ENCODE measurements around the gene CEBPG.

Gene CEBPG

DNA sequence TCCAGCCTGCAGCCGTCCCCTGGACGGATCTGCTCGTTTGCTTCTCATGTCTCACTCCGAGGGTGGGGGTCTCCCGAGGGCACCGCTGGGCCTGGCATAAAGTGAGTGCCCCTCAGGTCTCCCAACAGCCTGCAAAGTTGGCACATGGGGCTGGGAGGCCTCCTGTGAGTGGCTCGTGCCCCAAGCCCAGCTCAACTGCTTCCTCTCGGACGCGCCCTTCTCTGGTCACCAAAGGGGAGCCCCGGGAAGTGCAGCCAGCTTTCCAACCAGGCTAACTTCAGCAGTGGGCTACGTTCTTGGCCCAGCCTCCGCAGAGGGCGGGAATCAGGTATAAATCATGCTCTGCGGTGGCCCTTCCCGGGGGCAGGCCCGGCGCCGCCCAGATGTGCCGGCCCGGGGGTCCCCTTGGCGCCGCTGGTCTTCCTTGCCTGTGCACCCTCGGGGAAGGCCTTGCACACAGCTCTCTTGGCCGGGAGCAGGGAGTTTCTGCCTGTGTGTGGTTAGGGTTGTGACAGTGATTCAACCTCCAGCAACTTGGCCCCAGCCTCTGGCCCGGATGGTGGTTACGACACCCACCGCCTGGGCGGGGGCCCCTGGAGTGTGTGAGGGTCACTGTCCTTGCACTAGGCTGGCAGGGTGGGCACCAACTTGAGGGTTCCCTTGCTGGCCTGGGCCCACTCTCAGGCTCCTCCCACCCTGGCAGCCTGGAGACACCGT, 20.7 kb downstream of the CEBPG start:
- Histone ChIP-seq H3K9ac (no peak overlapping the region), H2AFZ (ENCODE audit: low read depth) (no peak overlapping the region), H3K36me3 (ENCODE audit: insufficient read depth) (no peaks in the 10 kb centered on the region), H4K20me1 (ENCODE audit: insufficient read depth) (no peaks in the 10 kb centered on the region), H3K4me3 (IDR thresholded peaks at IDR 0.05; ENCODE audit: insufficient read depth, low read depth, low read length) (no peak overlapping the region), H3K27me3 (ENCODE audit: insufficient read depth, low read depth) (no peaks in the 10 kb centered on the region), H3K27ac (no peak overlapping the region), H3K4me2 (no peak overlapping the region), H3K79me2 (ENCODE audit: insufficient read depth, low read depth) (no peaks in the 10 kb centered on the region), H3K4me1 (ENCODE audit: low read depth, poor library complexity, severe bottlenecking) (no peaks in the 10 kb centered on the region)
- TF ChIP-seq, protein P1, sequence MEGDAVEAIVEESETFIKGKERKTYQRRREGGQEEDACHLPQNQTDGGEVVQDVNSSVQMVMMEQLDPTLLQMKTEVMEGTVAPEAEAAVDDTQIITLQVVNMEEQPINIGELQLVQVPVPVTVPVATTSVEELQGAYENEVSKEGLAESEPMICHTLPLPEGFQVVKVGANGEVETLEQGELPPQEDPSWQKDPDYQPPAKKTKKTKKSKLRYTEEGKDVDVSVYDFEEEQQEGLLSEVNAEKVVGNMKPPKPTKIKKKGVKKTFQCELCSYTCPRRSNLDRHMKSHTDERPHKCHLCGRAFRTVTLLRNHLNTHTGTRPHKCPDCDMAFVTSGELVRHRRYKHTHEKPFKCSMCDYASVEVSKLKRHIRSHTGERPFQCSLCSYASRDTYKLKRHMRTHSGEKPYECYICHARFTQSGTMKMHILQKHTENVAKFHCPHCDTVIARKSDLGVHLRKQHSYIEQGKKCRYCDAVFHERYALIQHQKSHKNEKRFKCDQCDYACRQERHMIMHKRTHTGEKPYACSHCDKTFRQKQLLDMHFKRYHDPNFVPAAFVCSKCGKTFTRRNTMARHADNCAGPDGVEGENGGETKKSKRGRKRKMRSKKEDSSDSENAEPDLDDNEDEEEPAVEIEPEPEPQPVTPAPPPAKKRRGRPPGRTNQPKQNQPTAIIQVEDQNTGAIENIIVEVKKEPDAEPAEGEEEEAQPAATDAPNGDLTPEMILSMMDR (conservative IDR thresholded peaks at IDR 0.05; ENCODE audit: low read depth, low read length), result no peak

DNA sequence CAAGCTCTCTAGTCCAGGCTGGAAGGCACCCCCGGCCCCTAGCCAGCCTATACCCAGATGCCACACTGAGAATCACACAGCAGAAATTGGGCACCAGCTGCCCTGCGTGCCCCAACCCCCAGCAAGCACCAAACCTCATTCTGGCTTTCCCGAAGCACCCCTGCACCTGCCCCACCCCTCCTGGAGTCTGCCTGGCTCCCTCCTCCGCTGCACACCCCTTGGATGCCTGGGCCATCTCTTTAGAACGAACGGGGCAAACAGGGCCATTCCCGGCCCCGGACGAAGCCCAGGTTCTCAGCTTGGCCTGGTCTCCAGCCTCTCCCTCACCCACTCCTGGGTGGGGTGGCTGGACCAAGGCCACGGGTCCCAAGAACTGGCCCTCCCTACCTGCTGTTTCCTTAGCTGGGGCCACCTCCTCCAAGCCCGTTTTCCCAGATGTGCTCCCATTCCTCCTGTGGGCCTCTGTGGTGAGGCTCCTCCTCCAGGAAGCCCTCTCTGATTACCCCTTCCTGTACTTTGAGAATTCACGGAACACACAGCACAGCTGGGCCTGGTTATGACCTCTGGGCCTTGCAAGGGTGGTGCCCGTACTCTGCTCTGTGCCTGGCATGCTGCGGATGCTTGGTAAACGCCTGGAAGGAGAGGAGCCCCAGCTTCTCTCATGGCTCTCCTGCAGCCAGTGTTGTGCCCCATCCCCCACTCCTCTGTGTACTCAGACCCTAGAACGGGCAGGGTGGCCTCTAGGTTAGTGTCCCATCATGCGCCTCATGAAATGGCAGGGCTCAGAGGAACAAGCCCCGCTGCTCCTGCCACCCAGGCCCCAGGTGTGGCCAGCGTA, 21.4 kb downstream of the CEBPG start:
- Histone ChIP-seq H3K9ac (no peak overlapping the region), H3K27me3 (ENCODE audit: insufficient read depth, low read depth) (no peaks in the 10 kb centered on the region), H2AFZ (ENCODE audit: low read depth) (no peak overlapping the region), H4K20me1 (ENCODE audit: insufficient read depth) (no peaks in the 10 kb centered on the region), H3K4me3 (IDR thresholded peaks at IDR 0.05; ENCODE audit: insufficient read depth, low read depth, low read length) (no peak overlapping the region), H3K36me3 (ENCODE audit: insufficient read depth) (no peaks in the 10 kb centered on the region), H3K27ac (no peak overlapping the region), H3K4me1 (ENCODE audit: low read depth, poor library complexity, severe bottlenecking) (no peaks in the 10 kb centered on the region), H3K79me2 (ENCODE audit: insufficient read depth, low read depth) (no peaks in the 10 kb centered on the region), H3K4me2 (no peak overlapping the region)
- TF ChIP-seq, protein P1 (conservative IDR thresholded peaks at IDR 0.05; ENCODE audit: low read depth, low read length), result no peak

DNA sequence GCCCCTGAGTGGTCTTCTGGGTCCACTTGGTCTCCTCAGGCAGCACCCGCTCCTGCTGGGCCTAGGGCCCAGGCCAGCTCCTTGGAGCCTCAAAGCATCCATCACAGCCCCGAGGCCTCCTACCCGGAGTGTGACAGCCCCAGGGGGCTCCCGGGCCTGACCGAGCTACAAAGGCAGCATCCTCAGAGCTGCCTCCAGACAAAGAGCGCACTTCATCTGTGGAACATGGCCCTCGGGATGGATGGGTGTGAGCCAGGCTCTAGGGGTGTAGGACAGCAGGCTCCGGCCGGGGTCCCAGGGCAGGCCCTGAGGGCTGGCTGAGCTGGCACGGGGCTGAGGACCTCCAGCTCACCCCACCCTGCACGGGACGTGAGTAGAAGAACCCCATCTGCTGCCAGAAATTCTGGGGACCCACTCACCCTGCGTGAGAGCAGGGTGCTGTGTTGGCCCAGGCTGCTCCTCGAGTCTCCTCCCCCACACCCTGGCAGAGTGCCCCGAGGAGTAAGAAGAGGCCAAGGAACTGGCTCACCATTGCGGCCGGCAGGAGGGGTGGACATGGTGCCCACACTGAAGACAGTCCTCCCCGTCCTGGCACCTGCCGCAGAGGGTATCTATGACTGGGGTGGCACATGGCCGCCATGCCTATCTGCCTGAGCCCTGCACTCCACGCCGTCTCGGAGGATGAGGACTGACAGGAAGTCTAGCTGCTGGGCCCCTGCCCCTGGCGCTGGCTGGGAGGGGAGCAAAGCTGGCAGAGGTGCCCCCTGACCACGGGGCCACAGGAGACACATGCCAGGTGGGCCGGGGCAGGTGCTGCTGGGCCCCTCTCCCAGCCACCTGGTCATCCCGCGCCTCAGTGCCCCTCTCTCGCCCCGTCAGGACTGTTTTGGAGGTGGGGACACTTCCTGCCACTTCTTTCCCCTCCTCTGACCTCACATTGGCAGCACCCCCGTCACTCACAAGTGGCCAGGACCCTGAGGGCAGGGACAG, 22.3 kb downstream of the CEBPG start:
- no peak overlapping the region for H3K9ac ChIP-seq
- H3K27ac ChIP-seq, result no peak overlapping the region
- H2AFZ ChIP-seq (ENCODE audit: low read depth), result no peak overlapping the region
- no peak overlapping the region for H3K4me3 ChIP-seq (IDR thresholded peaks at IDR 0.05; ENCODE audit: insufficient read depth, low read depth, low read length)
- no peaks in the 10 kb centered on the region for H4K20me1 ChIP-seq (ENCODE audit: insufficient read depth)
- no peaks in the 10 kb centered on the region for H3K27me3 ChIP-seq (ENCODE audit: insufficient read depth, low read depth)
- no peak overlapping the region for H3K4me2 ChIP-seq
- TF ChIP-seq, protein P1 (conservative IDR thresholded peaks at IDR 0.05; ENCODE audit: low read depth, low read length), result no peak
- H3K79me2 ChIP-seq (ENCODE audit: insufficient read depth, low read depth), result no peaks in the 10 kb centered on the region
- H3K4me1 ChIP-seq (ENCODE audit: low read depth, poor library complexity, severe bottlenecking), result no peaks in the 10 kb centered on the region
- no peaks in the 10 kb centered on the region for H3K36me3 ChIP-seq (ENCODE audit: insufficient read depth)
